Activated naive CD8-positive, alpha-beta T cell treated with anti-CD3 and anti-CD28 coated beads for 36 hours (primary cell): Measurements from ENCODE around the gene RELL1. TPM values are rescaled to one million over a fixed set of nuclear protein-coding genes. Genes with fewer than 3 reads are reported as not detected.
A peak's percentile ranks its signal among the peaks of the same experiment; 100 is the strongest.
"Not testable (repeated sequence)": the region's sequence is repeated elsewhere in the genome, so short reads cannot be mapped to it uniquely, and the experiment has no call there.

Experiments used
- DNase-seq: peaks from one replicate; pipeline ENCODE4 v3.0.0; 2021
- H3K27ac Mint-ChIP-seq: one replicate; pipeline ENCODE4 v1.8.0; 2022; ENCODE audit warnings: mild to moderate bottlenecking, moderate library complexity, mixed read lengths
- H3K27me3 Mint-ChIP-seq: one replicate; pipeline ENCODE4 v1.8.0; 2022; ENCODE audit warnings: mild to moderate bottlenecking, mixed read lengths
- H3K36me3 Mint-ChIP-seq: one replicate; pipeline ENCODE4 v1.8.0; 2021; ENCODE audit warnings: mild to moderate bottlenecking, mixed read lengths
- H3K4me1 Mint-ChIP-seq: one replicate; pipeline ENCODE4 v1.8.0; 2021; ENCODE audit warnings: mixed read lengths
- H3K4me3 Mint-ChIP-seq: one replicate; pipeline ENCODE4 v1.8.0; 2022; ENCODE audit warnings: mild to moderate bottlenecking, moderate library complexity, mixed read lengths
- H3K9me3 Mint-ChIP-seq: one replicate; pipeline ENCODE4 v1.8.0; 2022; ENCODE audit warnings: mixed read lengths
- total RNA-seq, 2 experiments: library from RNA; stranded (reverse); gene quantifications; one replicate each; pipeline ENCODE4 v1.2.3, GENCODE V29; 2021

The RELL1 gene
- total RNA-seq, 2 experiments from 2014 or later, result 16.6 to 16.7 TPM

- H3K9me3 Mint-ChIP-seq, result peaks cover 2% of the 10 kb centered on the region
- H3K4me3 Mint-ChIP-seq, result peak overlapping the region; percentile 70
Measured at GRCh38 chr4:37682701-37683401, 3.3 kb downstream of the RELL1 start.

GRCh38 chr4:37680089-37680488 is 6.1 kb downstream of the RELL1 start:
- no peak for DNase-seq
- no peak overlapping the region for H3K4me3 Mint-ChIP-seq
- no peaks in the 10 kb centered on the region for H3K27me3 Mint-ChIP-seq
- no peak overlapping the region for H3K27ac Mint-ChIP-seq
- H3K9me3 Mint-ChIP-seq, result peaks cover 2% of the 10 kb centered on the region
- peaks cover 67% of the 10 kb centered on the region for H3K4me1 Mint-ChIP-seq
- peaks cover 41% of the 10 kb centered on the region for H3K36me3 Mint-ChIP-seq

More at GRCh38 chr4:37682701-37683401, 3.3 kb downstream of the RELL1 start:
- peak; percentile 8 for DNase-seq
- Mint-ChIP-seq H3K27ac (peak overlapping the region; percentile 86), H3K27me3 (no peaks in the 10 kb centered on the region), H3K4me1 (peaks cover 50% of the 10 kb centered on the region), H3K36me3 (peaks cover 22% of the 10 kb centered on the region)

- Mint-ChIP-seq H3K36me3 (peaks cover 39% of the 10 kb centered on the region), H3K4me3 (no peak overlapping the region), H3K9me3 (peaks cover 2% of the 10 kb centered on the region), H3K4me1 (peaks cover 66% of the 10 kb centered on the region), H3K27ac (no peak overlapping the region), H3K27me3 (no peaks in the 10 kb centered on the region)
- DNase-seq, result no peak
Measured at GRCh38 chr4:37679301-37679700, 6.9 kb downstream of the RELL1 start.

DNA sequence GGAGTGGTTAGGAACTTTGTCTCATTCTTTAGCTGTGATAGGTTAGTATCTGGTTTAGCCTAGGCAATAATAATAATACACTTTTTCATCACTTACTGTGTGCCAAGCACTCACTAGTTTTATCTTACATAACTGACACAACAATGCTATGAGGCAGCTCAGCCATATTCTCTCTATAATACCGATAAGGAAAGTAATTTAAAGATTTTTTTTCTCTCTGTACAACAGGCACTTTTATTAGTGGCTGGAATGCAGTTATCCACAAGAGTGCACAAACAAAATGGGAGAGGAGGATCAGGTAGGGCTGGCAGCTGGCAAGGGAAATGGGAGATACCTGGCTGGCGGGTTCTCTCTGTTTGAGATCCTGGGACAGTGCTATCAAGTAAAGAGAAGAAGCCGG is 7.6 kb downstream of the RELL1 start:
- Mint-ChIP-seq H3K9me3 (peaks cover 2% of the 10 kb centered on the region), H3K27ac (no peak overlapping the region), H3K27me3 (no peaks in the 10 kb centered on the region), H3K4me1 (peaks cover 69% of the 10 kb centered on the region), H3K4me3 (no peak overlapping the region), H3K36me3 (peaks cover 40% of the 10 kb centered on the region)
- DNase-seq, result no peak

GRCh38 chr4:37675587-37676290 is 10.4 kb downstream of the RELL1 start:
- peak; percentile 22 for DNase-seq
- H3K4me1 Mint-ChIP-seq, result peaks cover 66% of the 10 kb centered on the region
- H3K36me3 Mint-ChIP-seq, result peaks cover 42% of the 10 kb centered on the region
- H3K9me3 Mint-ChIP-seq, result no peaks in the 10 kb centered on the region
- no peak overlapping the region for H3K27ac Mint-ChIP-seq
- no peak overlapping the region for H3K4me3 Mint-ChIP-seq
- H3K27me3 Mint-ChIP-seq, result no peaks in the 10 kb centered on the region

DNA sequence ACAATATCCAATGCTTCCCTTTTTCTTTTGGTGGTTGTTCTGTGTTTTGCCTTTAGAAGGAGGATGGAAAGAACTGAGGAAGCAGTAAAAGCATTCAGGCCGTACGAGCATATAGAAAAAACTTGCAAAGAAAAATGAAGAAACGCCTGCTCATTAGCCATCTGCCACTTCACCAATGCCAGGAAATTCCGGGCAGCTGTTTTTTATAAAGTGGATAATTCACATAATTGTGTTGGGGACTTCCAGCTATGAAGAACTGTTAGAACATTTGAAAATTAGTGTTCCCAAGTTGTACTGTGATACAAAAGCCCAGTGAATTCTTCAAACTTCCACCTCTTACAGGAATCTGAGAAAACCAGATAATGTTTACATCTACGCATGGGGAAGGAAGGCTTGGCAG is 11.7 kb downstream of the RELL1 start:
- H3K36me3 Mint-ChIP-seq, result peaks cover 47% of the 10 kb centered on the region
- H3K27me3 Mint-ChIP-seq, result no peaks in the 10 kb centered on the region
- H3K27ac Mint-ChIP-seq, result no peak overlapping the region
- H3K4me1 Mint-ChIP-seq, result peaks cover 75% of the 10 kb centered on the region
- no peak for DNase-seq
- H3K4me3 Mint-ChIP-seq, result no peak overlapping the region
- no peaks in the 10 kb centered on the region for H3K9me3 Mint-ChIP-seq

DNA sequence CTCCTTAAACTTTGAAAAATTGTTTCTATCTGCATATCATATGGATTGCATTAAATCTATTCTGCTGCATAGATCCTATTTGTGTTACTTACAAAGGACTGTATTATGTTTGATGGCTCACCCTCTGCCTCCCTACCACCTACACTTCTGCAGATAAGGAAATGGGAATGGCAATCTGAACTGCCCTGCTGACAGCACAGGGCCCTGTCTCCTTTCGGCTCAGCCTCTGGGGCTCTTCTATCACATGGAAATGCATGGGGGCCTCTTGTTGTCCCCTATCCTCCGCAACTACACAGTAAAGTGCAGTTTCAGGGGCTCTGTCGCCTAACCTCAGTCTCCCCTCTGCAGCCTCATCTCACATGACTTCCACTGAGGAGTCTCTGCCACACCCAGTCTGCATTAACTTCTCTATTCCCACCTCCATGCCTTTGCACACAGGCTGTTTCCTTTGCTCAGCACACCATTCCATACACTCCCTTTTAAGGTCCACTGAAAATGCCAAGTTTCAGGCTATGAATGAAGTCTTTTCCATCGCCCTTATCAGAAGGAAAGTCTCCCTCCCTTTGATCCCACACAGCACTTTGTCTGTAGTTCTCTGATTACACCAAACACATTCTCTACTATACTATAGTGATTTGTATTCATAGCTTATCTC is 12.5 kb downstream of the RELL1 start:
- H3K4me3 Mint-ChIP-seq, result no peak overlapping the region
- H3K27me3 Mint-ChIP-seq, result no peaks in the 10 kb centered on the region
- peaks cover 72% of the 10 kb centered on the region for H3K4me1 Mint-ChIP-seq
- H3K27ac Mint-ChIP-seq, result no peak overlapping the region
- H3K36me3 Mint-ChIP-seq, result peaks cover 45% of the 10 kb centered on the region
- H3K9me3 Mint-ChIP-seq, result no peaks in the 10 kb centered on the region
- no peak for DNase-seq

- peaks cover 30% of the 10 kb centered on the region for H3K36me3 Mint-ChIP-seq
- H3K9me3 Mint-ChIP-seq, result no peaks in the 10 kb centered on the region
- H3K27ac Mint-ChIP-seq, result no peak overlapping the region
- no peak overlapping the region for H3K4me3 Mint-ChIP-seq
- no peaks in the 10 kb centered on the region for H3K27me3 Mint-ChIP-seq
- DNase-seq, result no peak
- peaks cover 66% of the 10 kb centered on the region for H3K4me1 Mint-ChIP-seq
Measured at GRCh38 chr4:37671072-37671471, 15.1 kb downstream of the RELL1 start.

DNA sequence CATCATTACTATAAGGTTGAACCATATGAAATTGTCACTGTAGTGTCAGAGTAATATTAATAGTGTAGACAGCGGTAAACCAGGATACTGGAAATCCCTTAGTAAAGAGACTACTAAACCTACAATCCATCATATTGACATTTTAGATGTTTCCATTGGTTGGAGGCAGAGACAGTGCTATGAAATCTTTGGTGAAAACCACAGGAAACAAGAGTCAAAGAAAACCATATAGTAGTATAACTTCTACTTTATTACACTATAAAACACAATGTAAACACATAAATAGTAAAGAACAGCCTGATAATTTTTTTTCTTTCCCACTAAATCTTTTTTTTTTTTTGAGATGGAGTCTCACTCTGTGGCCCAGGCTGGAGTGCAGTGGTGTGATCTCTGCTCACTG is 15.9 kb downstream of the RELL1 start:
- Mint-ChIP-seq H3K4me3 (no peak overlapping the region), H3K27me3 (no peaks in the 10 kb centered on the region), H3K36me3 (peaks cover 24% of the 10 kb centered on the region), H3K4me1 (peaks cover 66% of the 10 kb centered on the region), H3K9me3 (no peaks in the 10 kb centered on the region), H3K27ac (no peak overlapping the region)
- DNase-seq, result no peak

- H3K27me3 Mint-ChIP-seq, H3K27ac Mint-ChIP-seq, DNase-seq, H3K9me3 Mint-ChIP-seq, H3K4me3 Mint-ChIP-seq: not testable (repeated sequence)
- peaks cover 58% of the 10 kb centered on the region for H3K4me1 Mint-ChIP-seq
- peaks cover 20% of the 10 kb centered on the region for H3K36me3 Mint-ChIP-seq
Measured at GRCh38 chr4:37669124-37669523, 17.1 kb downstream of the RELL1 start.

GRCh38 chr4:37667197-37668100 is 18.7 kb downstream of the RELL1 start:
- Mint-ChIP-seq H3K4me1 (peaks cover 55% of the 10 kb centered on the region), H3K27ac (peak overlapping the region; percentile 62), H3K4me3 (peak overlapping the region; percentile 23), H3K9me3 (no peaks in the 10 kb centered on the region), H3K27me3 (no peaks in the 10 kb centered on the region), H3K36me3 (peaks cover 15% of the 10 kb centered on the region)
- DNase-seq, result no peak

DNA sequence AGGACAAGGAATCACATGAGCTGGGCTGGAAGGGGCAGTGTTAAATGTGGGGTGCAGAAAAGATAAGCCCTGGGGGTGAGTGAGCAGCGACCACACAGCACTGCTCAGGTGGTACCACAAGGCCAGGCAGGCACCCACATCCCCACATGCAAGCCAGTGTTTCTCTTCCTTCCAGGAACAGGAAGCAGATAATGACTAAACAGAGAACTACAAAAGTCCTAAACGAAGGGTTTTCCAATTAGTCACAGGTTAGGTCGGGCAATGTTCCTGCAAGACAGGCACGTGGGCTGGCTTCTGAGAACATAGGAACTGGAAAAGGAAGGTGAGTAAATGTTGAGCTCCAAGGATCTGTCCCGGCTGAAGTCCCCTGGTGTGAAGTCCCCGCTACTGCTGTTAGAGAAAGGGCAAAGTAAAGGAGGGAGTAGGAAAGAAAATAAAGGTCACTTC is 19.5 kb downstream of the RELL1 start:
- no peaks in the 10 kb centered on the region for H3K9me3 Mint-ChIP-seq
- no peaks in the 10 kb centered on the region for H3K27me3 Mint-ChIP-seq
- peaks cover 53% of the 10 kb centered on the region for H3K4me1 Mint-ChIP-seq
- H3K36me3 Mint-ChIP-seq, result peaks cover 11% of the 10 kb centered on the region
- peak overlapping the region; percentile 23 for H3K4me3 Mint-ChIP-seq
- DNase-seq, result peak; percentile 37
- peak overlapping the region; percentile 62 for H3K27ac Mint-ChIP-seq

GRCh38 chr4:37665333-37666320 is 20.5 kb downstream of the RELL1 start:
- DNase-seq, result no peak
- H3K36me3 Mint-ChIP-seq, result peaks cover 7% of the 10 kb centered on the region
- no peaks in the 10 kb centered on the region for H3K27me3 Mint-ChIP-seq
- no peaks in the 10 kb centered on the region for H3K9me3 Mint-ChIP-seq
- H3K4me3 Mint-ChIP-seq, result no peak overlapping the region
- peaks cover 48% of the 10 kb centered on the region for H3K4me1 Mint-ChIP-seq
- no peak overlapping the region for H3K27ac Mint-ChIP-seq

DNA sequence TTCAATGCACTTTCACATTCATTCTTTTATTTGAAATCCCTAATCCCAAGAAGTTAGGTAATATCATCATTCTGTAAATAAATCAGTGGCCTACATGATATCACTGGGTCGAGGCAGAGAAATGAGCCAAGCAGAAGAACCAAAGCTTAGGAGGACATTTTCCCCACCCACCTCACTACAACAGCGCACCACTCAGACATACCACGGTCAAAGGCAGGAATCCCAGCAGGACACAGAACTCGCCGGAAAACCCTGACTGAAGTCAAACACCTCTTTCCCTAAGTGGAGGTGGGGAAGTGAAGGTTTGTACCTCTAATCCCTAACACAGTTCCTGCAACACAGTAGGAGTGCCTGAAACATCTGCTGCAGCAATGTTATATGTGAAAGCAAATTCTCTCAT is 21.5 kb downstream of the RELL1 start:
- DNase-seq, result no peak
- no peaks in the 10 kb centered on the region for H3K9me3 Mint-ChIP-seq
- no peaks in the 10 kb centered on the region for H3K27me3 Mint-ChIP-seq
- no peak overlapping the region for H3K27ac Mint-ChIP-seq
- peaks cover 46% of the 10 kb centered on the region for H3K4me1 Mint-ChIP-seq
- no peak overlapping the region for H3K4me3 Mint-ChIP-seq
- H3K36me3 Mint-ChIP-seq, result peaks cover 10% of the 10 kb centered on the region
